CD4-positive, alpha-beta T cell treated with Interleukin-17A for 1 hour (primary cell): ENCODE measurements around the gene ST6GALNAC1.

Experiments
- DNase-seq: peaks from one replicate; pipeline ENCODE4 v3.0.0-alpha.2; 2020

ST6GALNAC1 gene

DNA sequence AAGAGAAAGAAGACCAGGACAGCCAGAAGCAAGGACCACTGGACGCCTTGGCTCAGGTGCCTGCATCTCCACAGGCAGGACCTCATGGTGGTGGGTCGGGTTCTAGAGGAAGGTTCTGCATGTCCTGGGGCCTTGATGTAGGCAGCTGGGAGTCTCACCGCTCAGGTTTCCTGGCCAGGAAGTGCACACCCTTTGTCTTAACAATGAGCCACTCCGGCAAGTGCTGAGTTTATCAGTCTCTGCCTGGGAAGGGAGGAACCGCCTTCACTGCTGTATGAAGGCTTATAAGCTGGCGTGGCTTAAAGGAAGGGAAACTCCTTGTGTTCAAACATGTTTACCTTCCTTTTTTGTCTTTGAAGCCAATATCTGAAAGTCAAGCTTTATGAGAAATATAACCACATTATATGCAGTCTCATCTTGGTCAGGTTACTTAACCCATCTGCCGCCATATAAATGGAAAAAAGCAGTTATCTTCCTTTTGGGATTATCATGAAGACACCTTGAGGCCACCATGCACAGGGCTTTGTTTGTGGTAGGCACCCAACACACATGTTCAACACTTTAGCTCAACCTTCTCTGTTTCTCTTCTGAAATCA lies at the start of gene ST6GALNAC1:
Gene ST6GALNAC1 (minus strand): TSS at position 205 of the 596 bp plus-strand sequence. CDS start 119 bp downstream, at position 86.
- DNase-seq = peak; percentile 44

DNA sequence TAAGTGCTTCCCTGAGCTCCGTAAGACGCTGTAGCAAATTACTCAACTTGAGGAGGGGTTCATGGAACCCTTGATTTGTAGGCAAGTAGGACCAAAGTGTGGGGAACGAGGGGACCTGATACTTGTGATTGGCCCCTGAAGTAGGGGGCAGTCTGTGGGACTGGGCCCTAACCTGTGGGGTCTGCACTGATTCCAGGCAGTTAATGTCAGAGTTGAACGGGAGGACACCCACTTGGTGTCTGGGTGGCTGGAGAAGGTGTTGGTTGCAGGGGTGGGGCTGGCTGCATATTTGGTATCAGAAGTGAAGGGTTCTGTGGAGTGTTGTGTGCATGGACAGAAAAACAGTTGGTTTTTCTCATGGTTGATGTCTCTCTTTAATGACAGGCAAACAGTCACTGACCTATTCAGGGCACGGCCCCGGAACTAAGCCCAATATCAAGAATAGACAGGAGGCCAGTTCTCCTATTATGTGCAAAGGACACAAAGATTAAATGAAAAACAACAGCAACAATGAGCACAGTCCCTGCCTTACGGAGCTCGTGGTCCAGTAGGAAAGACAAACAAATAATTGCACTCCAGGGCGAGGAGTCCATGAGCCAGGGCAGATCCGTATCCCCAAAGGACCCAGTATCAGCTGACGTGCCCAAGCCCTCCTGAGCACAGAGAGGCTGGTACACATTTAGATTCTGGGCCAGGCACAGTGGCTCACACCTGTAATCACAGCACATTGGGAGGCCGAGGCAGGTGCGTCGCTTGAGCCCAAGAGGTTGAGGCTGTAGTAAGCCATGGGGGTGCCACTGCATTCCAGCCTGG lies 48.0 kb upstream of the ST6GALNAC1 start:
- DNase-seq = no peak

- no peak for DNase-seq
These were observed 47.2 kb upstream of the ST6GALNAC1 start for GRCh38 chr17:76690596-76691280.

- DNase-seq = no peak
These were observed 46.3 kb upstream of the ST6GALNAC1 start for GRCh38 chr17:76689859-76690258.

- no peak for DNase-seq
These were observed 44.6 kb upstream of the ST6GALNAC1 start for GRCh38 chr17:76688165-76688622.

GRCh38 chr17:76687298-76688164 lies 44.0 kb upstream of the ST6GALNAC1 start:
- DNase-seq = no peak

- DNase-seq = no peak
These were observed 43.2 kb upstream of the ST6GALNAC1 start for GRCh38 chr17:76686538-76687297.

- no peak for DNase-seq
These were observed 42.3 kb upstream of the ST6GALNAC1 start for GRCh38 chr17:76685846-76686245.

- no peak for DNase-seq
These were observed 41.8 kb upstream of the ST6GALNAC1 start for GRCh38 chr17:76685366-76685765.

GRCh38 chr17:76684756-76685155 lies 41.2 kb upstream of the ST6GALNAC1 start:
- no peak for DNase-seq

- DNase-seq = no peak
These were observed 40.6 kb upstream of the ST6GALNAC1 start for GRCh38 chr17:76683921-76684745.

DNA sequence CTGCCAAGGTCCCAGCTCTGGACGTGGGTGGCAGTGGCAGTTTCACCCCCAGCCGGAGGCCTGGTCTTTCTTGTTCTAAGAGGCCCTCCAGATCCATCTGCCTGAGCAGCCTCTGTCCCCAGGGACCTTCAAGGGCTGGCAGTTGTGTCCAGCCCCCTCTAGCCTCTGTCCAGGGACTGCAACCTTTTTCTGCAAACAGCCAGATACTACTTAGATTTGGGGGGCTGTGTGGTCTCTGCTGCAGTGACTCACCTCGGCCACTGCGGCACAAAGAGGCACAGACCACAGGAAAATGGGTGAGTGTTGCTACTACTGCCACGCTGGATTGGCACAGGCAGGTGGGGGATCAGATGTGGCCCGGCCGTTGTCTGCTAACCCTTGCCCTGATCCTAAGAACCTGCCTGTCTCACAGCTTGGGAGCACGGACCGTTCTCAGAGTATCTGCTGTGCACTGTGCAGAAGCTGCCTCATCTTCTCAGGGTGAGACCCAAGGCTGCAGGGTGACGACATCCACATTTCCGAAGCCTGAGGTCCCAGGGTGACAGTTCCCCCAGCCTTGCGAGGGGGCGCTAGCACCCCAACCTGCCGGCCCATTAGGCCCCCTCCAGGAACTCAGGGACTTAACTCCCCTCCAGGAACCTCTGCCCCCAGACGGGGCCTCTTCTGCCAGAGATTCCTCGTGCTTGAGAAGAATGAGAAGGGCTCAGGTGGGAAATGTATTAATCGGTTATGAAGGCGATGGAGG lies 39.6 kb upstream of the ST6GALNAC1 start:
- DNase-seq = no peak

DNA sequence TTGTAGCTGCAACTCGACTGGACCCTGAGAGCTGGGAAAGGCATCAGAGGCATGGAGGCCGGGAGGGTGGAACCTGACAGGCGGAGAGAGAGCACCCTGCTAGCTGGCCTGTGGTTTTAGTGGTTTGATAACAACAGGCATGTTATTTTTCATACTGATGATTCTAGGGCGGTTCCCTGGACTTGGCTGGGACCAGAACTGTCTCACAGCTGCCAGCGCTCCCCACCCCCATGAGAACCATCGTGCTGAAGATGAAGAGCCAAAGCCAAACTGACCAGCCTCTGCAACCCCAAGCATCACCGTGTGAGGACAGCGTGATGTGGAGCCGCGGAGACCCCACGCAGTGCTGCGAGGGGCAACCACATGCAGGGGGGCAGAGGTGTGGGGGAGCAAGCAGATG lies 38.7 kb upstream of the ST6GALNAC1 start:
- no peak for DNase-seq

DNA sequence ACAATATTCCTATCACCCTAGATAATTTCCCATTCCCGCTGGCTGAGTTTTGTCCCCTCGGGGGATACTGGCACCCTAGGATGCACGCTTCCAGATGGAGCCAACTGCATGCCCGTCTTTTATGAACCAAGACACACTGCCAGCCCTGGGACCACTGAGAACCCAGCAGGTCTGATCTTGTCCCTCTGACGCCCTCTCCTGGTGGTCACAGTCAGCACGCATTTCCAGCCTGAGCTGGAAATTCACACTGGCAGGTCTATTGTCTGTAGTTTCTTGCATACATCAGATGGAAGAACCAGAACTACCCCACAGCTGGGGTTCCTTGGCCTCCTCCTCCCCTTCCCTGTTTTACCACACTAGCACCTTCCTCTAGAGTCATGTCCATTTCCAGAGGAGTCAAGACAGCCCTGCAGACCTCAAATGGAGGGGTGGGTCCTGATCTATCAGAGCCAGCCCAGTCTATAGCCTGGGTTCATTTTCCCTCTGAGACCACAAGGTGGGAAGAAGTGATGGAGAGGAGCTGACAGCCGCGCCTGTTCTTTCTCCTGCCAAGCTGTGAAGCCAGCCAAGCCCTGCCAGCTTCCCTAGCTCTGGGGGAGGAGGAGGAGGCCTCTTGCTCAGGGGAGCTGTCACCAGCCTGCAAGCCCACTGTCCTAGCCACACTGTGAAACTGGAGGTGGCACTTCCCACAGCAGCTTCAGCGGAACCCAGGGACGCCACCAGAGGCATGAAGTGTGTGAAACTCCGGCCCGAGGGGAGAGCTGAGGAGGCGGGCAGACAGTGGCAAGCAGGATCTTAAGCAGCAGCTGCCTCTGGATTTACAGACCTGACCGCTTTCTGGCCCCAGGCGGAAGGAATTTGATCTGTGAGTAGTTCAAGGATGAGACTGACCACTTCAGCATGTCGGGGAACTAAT lies 37.9 kb upstream of the ST6GALNAC1 start:
- DNase-seq = peak; percentile 80

DNA sequence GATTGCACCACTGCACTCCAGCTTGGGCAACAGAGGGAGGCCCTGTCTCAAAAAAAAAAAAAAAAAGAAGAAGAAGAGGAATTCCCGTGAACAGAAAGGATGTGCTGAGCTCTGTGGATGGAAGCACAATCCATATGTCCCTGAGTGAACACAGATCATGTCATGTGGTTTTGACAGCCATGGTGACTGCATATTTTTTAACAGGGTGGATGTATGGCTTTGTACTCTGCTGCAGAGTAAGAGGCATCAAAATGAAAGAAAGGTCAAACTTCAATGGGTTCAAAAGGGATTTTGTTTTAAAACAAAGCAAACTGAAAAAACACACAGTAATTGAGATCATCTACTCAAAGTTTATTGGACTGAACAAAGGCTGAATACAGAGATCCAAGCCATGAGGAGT lies 35.7 kb upstream of the ST6GALNAC1 start:
- no peak for DNase-seq

GRCh38 chr17:76678330-76678729 lies 34.8 kb upstream of the ST6GALNAC1 start:
- peak; percentile 51 for DNase-seq

- DNase-seq = no peak
These were observed 33.8 kb upstream of the ST6GALNAC1 start for GRCh38 chr17:76677406-76677805.

- DNase-seq = no peak
These were observed 33.1 kb upstream of the ST6GALNAC1 start for GRCh38 chr17:76676629-76677028.

DNA sequence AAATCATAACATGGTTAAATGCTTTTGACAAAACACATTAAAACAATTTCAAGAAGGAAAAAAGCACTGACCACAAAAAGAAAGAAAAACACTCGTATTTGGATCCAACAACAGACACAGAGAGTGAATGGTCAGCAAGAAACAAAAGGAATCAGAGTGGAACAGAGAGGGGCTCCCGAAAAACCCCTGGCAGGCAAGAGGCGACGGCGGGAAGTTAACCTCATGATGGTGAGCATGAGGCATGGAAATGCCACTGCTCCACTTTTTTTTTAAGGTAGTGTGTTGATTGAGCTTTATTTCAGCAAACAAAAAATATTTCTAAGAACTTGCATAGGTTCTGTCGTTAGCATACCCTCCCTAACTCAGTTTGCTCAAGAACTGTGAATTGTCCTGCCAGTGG lies 32.1 kb upstream of the ST6GALNAC1 start:
- DNase-seq = no peak
